SJSA1 (cell line): Measurements from ENCODE around the gene CCL8. TPM values are rescaled to one million over a fixed set of nuclear protein-coding genes. Genes with fewer than 3 reads are reported as not detected.
A peak's percentile ranks its signal among the peaks of the same experiment; 100 is the strongest.

Experiments used
- DNase-seq, 2 experiments: peaks; one replicate each; pipeline ENCODE4 v3.0.0-alpha.2; 2015 to 2020; ENCODE audit warnings: low spot score in 2 of 2, low read depth in 1 of 2
- H3K27ac ChIP-seq: fragments of 250-450 bp; sonication (Bioruptor Pico); 2 replicates; pipeline ENCODE4 v1.5.1; 2020; ENCODE audit warnings: mild to moderate bottlenecking, moderate library complexity
- H3K27me3 ChIP-seq: fragments of 250-450 bp; sonication (Bioruptor Pico); replicated peaks from 2 replicates; pipeline ENCODE4 v1.5.1; 2020; ENCODE audit warnings: mild to moderate bottlenecking, moderate library complexity
- H3K36me3 ChIP-seq: fragments of 250-450 bp; sonication (Bioruptor Pico); 2 replicates; pipeline ENCODE4 v1.5.1; 2020; ENCODE audit warnings: mild to moderate bottlenecking
- H3K4me1 ChIP-seq: fragments of 250-450 bp; sonication (Bioruptor Pico); replicated peaks from 2 replicates; pipeline ENCODE4 v1.6.1; 2021; ENCODE audit warnings: mild to moderate bottlenecking
- H3K4me3 ChIP-seq: fragments of 250-450 bp; sonication (Bioruptor Pico); 2 replicates; pipeline ENCODE4 v1.5.1; 2020; ENCODE audit warnings: mild to moderate bottlenecking
- H3K9me3 ChIP-seq: fragments of 250-450 bp; sonication (Bioruptor Pico); replicated peaks from 2 replicates; pipeline ENCODE4 v1.5.1; 2020; ENCODE audit warnings: mild to moderate bottlenecking
- total RNA-seq: library from RNA; depleted of rRNA; stranded (reverse); fragments of >200 nt; shearing (Covaris generic); gene quantifications from 2 replicates; pipeline ENCODE4 v1.2.3, GENCODE V29; 2014; rRNA removed

The CCL8 gene
- not detected in 2 replicates for total RNA-seq

DNA sequence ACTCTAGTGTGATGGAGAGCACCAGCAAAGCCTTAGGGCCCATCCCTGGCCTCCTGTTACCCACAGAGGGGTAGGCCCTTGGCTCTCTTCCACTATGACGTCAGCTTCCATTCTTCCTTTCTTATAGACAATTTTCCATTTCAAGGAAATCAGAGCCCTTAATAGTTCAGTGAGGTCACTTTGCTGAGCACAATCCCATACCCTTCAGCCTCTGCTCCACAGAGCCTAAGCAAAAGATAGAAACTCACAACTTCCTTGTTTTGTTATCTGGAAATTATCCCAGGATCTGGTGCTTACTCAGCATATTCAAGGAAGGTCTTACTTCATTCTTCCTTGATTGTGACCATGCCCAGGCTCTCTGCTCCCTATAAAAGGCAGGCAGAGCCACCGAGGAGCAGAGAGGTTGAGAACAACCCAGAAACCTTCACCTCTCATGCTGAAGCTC lies at the start of gene CCL8:
TSS of gene CCL8 (plus strand) at position 397 of the 445 bp plus-strand sequence. CDS start 67 bp downstream, outside the sequence.
- no peak within 1 kb of the TSS for H3K4me3 ChIP-seq
- H3K27me3 ChIP-seq = no peaks in the 10 kb centered on the region; the same call in 1 of the 2 replicates
- H3K4me1 ChIP-seq = no peaks in the 10 kb centered on the region
- DNase-seq = no peak
- H3K27ac ChIP-seq = no peak within 1 kb of the TSS
- no peaks in the 10 kb centered on the region for H3K36me3 ChIP-seq
- H3K9me3 ChIP-seq = no peaks in the 10 kb centered on the region

DNA sequence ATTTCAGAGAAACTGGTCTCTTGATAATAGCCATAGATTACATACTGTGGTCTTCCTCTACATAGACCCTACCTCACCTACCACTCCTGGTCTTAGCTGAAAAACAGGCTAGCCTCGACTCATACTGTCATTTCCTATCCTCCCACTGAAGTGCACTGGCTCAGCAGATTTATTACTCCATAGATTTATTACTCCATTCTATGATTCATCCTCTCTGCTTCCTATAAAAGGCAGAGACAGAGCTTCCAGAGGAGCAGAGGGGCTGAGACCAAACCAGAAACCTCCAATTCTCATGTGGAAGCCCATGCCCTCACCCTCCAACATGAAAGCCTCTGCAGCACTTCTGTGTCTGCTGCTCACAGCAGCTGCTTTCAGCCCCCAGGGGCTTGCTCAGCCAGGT lies 49.3 kb upstream of the CCL8 start, which contains the start of gene CCL7:
TSS of gene CCL7 (plus strand) at position 253 of the 400 bp plus-strand sequence. CDS start at position 323, 70 bp downstream.
- Histone ChIP-seq H3K27me3 (0 out of 2 replicates have a peak, but pooled peaks cover 5% of the 10 kb centered on the region), H3K4me3 (no peak within 1 kb of the TSS), H3K27ac (no peak within 1 kb of the TSS), H3K4me1 (no peaks in the 10 kb centered on the region), H3K36me3 (no peaks in the 10 kb centered on the region), H3K9me3 (no peaks in the 10 kb centered on the region)
- no peak for DNase-seq

GRCh38 chr17:34275881-34276280 lies 43.4 kb upstream of the CCL8 start:
- no peak overlapping the region for H3K27ac ChIP-seq
- DNase-seq = peak in 1 of 2 experiments; percentile 59

GRCh38 chr17:34276826-34277225 lies 42.4 kb upstream of the CCL8 start:
- peaks cover 9% of the 10 kb centered on the region for H3K4me1 ChIP-seq
- no peaks in the 10 kb centered on the region for H3K27me3 ChIP-seq
- H3K9me3 ChIP-seq = no peaks in the 10 kb centered on the region
- no peak overlapping the region for H3K4me3 ChIP-seq
- no peaks in the 10 kb centered on the region for H3K36me3 ChIP-seq
- H3K27ac ChIP-seq = no peak overlapping the region
- no peak for DNase-seq

More at GRCh38 chr17:34275881-34276280, 43.4 kb upstream of the CCL8 start:
- Histone ChIP-seq H3K4me3 (no peak overlapping the region), H3K36me3 (no peaks in the 10 kb centered on the region), H3K4me1 (peaks cover 9% of the 10 kb centered on the region), H3K27me3 (no peaks in the 10 kb centered on the region), H3K9me3 (no peaks in the 10 kb centered on the region)

GRCh38 chr17:34283571-34283970 lies 35.7 kb upstream of the CCL8 start:
- H3K36me3 ChIP-seq = no peaks in the 10 kb centered on the region
- no peaks in the 10 kb centered on the region for H3K27me3 ChIP-seq
- H3K27ac ChIP-seq = no peak overlapping the region
- H3K4me1 ChIP-seq = no peaks in the 10 kb centered on the region
- H3K4me3 ChIP-seq = no peak overlapping the region
- no peaks in the 10 kb centered on the region for H3K9me3 ChIP-seq
- no peak for DNase-seq

DNA sequence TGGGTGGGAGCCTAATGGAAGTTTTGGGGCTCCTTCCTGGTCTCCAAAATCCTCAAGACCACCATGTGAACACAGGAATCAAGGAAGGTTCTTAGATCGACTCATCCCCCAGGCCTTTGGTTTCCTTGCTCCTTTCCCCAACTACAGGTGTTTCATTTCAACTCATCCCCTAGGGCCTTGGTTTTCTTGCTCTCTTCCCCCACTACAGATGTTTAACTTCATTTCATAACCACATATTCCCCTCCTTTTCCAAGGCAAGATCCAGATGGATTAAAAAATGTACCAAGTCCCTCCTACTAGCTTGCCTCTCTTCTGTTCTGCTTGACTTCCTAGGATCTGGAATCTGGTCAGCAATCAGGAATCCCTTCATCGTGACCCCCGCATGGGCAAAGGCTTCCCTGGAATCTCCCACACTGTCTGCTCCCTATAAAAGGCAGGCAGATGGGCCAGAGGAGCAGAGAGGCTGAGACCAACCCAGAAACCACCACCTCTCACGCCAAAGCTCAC lies 33.9 kb upstream of the CCL8 start, which contains the start of gene CCL11:
TSS of gene CCL11 (plus strand) at position 457 of the 507 bp plus-strand sequence. CDS start 67 bp downstream, outside the sequence.
- H3K9me3 ChIP-seq = no peaks in the 10 kb centered on the region
- H3K27me3 ChIP-seq = no peaks in the 10 kb centered on the region
- H3K36me3 ChIP-seq = no peaks in the 10 kb centered on the region
- DNase-seq = no peak
- H3K4me1 ChIP-seq = no peaks in the 10 kb centered on the region
- H3K4me3 ChIP-seq = no peak within 1 kb of the TSS
- no peak within 1 kb of the TSS for H3K27ac ChIP-seq

- H3K27ac ChIP-seq = no peak overlapping the region
- DNase-seq = no peak
- no peaks in the 10 kb centered on the region for H3K4me1 ChIP-seq
Measured at GRCh38 chr17:34287875-34288274, 31.4 kb upstream of the CCL8 start.

DNA sequence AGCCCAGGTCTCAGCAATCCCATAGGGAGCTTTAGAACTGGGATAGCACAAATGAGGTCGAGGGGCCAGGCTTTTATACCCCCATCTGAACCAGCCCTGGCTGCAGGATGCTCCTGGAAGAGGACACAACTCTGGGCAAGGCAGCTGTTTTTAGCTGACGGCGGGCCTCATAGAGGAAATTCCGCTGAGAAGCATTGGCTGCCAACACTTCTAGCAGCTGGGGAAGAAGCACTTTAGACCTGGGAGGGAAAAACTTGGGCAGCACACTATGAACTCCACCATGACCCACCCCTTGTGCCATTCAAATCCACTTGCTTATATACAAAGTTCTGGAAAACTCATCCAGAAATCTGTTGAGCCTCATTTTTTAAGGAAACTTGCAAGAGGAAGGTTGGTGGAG lies 28.6 kb upstream of the CCL8 start:
- no peak overlapping the region for H3K27ac ChIP-seq
- no peaks in the 10 kb centered on the region for H3K27me3 ChIP-seq
- H3K4me1 ChIP-seq = no peaks in the 10 kb centered on the region
- no peaks in the 10 kb centered on the region for H3K36me3 ChIP-seq
- no peaks in the 10 kb centered on the region for H3K9me3 ChIP-seq
- H3K4me3 ChIP-seq = no peak overlapping the region
- DNase-seq = no peak

More at GRCh38 chr17:34287875-34288274, 31.4 kb upstream of the CCL8 start:
- Histone ChIP-seq H3K4me3 (no peak overlapping the region), H3K27me3 (no peaks in the 10 kb centered on the region), H3K36me3 (no peaks in the 10 kb centered on the region), H3K9me3 (no peaks in the 10 kb centered on the region)

- Histone ChIP-seq H3K4me3 (no peak overlapping the region), H3K27me3 (no peaks in the 10 kb centered on the region), H3K4me1 (no peaks in the 10 kb centered on the region), H3K9me3 (no peaks in the 10 kb centered on the region), H3K27ac (no peak overlapping the region), H3K36me3 (no peaks in the 10 kb centered on the region)
- no peak for DNase-seq
Measured at GRCh38 chr17:34291721-34292348, 27.4 kb upstream of the CCL8 start.

DNA sequence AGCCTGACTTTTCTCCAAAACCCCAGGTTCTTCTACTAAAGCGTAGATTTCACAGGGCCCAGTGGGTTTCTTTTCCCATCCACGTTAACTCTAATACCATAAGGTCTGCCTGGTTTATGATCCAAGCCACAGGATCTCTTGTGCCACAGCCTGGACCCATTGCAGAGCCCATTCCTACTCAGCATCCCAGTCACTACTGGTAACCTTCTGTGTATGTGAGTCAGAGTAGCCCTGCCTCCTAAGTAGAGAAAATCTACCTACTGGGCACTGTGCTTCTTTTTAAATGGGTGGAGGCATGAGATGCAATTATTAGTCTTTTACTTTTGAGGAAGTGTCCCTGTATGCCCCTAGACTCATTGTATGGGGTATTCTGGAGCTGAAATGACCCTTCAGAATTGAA lies 20.2 kb upstream of the CCL8 start:
- H3K36me3 ChIP-seq = no peaks in the 10 kb centered on the region
- no peaks in the 10 kb centered on the region for H3K9me3 ChIP-seq
- H3K4me1 ChIP-seq = peaks cover 26% of the 10 kb centered on the region
- no peak for DNase-seq
- no peaks in the 10 kb centered on the region for H3K27me3 ChIP-seq
- no peak overlapping the region for H3K4me3 ChIP-seq
- no peak overlapping the region for H3K27ac ChIP-seq

GRCh38 chr17:34299956-34300577 lies 19.2 kb upstream of the CCL8 start:
- H3K27ac ChIP-seq = peak overlapping the region; percentile 67
- H3K36me3 ChIP-seq = no peaks in the 10 kb centered on the region
- peaks cover 26% of the 10 kb centered on the region for H3K4me1 ChIP-seq
- no peak overlapping the region for H3K4me3 ChIP-seq
- no peaks in the 10 kb centered on the region for H3K27me3 ChIP-seq
- H3K9me3 ChIP-seq = no peaks in the 10 kb centered on the region
- DNase-seq = peak in 1 of 2 experiments; percentile 44

DNA sequence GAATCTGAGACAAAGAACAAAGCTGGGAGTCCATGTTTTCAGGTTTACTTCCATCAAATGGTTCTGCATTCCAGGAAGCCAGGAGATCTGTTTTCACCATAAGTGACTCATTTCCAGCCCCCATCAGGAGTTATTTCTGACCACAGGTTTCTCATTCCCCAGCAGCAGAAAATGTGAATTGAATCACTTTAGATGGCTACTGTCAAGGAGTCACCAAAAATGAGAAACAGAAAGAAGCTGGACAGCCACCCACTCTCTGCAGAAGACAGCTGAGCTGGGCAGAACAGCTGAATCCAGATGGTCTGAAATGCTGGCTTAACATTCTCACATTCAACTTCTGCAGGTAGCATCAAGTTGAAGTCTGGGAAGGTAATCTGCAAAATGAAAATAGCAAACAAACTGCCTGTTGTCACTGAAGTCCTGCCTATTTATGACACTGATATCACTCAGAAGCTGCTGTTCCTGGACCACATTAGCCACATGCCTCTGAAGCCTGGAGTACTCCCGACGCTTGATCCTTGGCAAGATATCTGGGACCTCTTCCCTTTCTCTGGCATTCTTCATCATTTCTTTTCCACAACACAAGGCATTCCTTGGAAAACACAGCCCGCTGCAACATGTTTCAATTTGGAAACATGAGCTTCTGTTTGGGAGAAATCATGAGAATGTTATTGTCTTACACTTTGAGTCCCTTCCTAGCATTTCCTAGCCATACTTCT lies 18.4 kb upstream of the CCL8 start:
- Histone ChIP-seq H3K4me3 (no peak overlapping the region), H3K36me3 (no peaks in the 10 kb centered on the region), H3K9me3 (no peaks in the 10 kb centered on the region), H3K4me1 (peaks cover 26% of the 10 kb centered on the region), H3K27me3 (no peaks in the 10 kb centered on the region), H3K27ac (peak overlapping the region; percentile 67)
- DNase-seq = peak; percentile 55 to 72

DNA sequence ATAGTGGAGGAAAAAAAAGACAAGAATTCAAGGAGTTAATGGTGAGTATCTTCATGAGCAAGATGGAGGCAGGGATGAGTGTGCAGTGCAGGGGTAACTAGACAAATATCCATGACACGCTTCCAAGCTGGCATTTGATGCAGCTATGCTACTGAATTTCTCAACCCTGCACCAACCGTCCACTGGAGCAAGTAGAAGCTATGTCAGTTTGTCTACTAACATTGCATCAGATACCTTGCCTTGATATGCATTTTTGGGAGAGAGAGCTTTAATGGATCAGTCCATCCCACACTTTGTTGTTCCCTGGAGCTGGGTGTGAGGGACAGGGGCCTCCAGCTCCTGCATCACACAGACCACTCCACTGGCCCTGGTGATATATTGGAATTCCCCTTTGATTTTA lies 17.2 kb upstream of the CCL8 start:
- Histone ChIP-seq H3K4me3 (no peak overlapping the region), H3K4me1 (peaks cover 26% of the 10 kb centered on the region), H3K36me3 (no peaks in the 10 kb centered on the region), H3K27me3 (no peaks in the 10 kb centered on the region), H3K9me3 (no peaks in the 10 kb centered on the region), H3K27ac (no peak overlapping the region)
- DNase-seq = no peak
